ENCODE data around the gene RNF168.
"Not testable (repeated sequence)": the region's sequence is repeated elsewhere in the genome, so short reads cannot be mapped to it uniquely, and the experiment has no call there.

RNF168 gene

DNA sequence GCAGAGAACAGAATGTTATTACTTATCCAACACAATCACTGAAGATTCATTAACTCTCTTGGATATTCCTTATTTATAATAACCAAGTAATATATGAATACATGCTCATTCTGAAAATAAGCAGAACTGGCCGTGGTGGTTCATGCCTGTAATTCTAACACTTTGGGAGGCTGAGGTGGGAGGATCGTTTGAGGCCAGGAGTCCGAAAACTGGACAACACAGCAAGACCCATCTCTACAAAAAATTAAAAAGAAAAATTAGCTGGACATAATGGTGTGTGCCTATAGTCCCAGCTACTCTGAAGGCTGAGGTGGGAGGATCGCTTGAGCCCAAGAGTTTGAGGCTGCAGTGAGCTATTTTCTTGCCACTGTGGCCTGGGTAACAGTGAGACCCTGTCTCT is 25.9 kb downstream of the RNF168 start:
- DNase-seq (ENCODE audit: insufficient read length, low spot score), result no peak
- TF ChIP-seq SPI1 (IDR thresholded peaks at IDR 0.05; ENCODE audit: low read depth, low read length) (no peak), POU2F2 (IDR thresholded peaks at IDR 0.05; ENCODE audit: low read depth, low read length) (no peak), POLR2AphosphoS5 (IDR thresholded peaks at IDR 0.05; ENCODE audit: low read depth, low read length) (peak; percentile 7; the same call in 1 of the 2 replicates)
- FAIRE-seq, result no peak

DNA sequence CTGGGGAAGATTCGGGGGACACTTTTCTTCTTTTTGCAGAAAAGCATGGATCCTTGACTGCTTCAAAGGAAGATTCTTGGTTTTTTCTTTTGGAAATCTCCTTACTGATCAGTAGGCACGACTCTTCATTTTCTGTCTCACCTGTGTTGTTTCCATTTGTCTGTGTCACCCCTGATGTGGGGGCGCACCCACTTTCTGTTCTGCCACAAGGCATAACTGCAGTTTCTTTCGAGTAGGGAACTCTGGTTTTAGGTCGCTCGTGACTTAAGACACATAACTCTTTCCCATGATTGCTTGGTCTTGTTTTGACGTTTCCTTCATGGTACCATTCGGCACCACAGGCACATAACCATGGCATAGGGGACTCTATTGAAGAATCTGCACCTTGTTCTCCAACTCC is 31.3 kb downstream of the RNF168 start:
- DNase-seq (ENCODE audit: insufficient read length, low spot score) (no peak), FAIRE-seq (no peak)
- TF ChIP-seq POLR2A (IDR thresholded peaks at IDR 0.05; ENCODE audit: low read depth, low read length), result no peak
- TF ChIP-seq POLR2AphosphoS5 (IDR thresholded peaks at IDR 0.05; ENCODE audit: low read depth, low read length), result no peak
- no peak for TF ChIP-seq PAX5 (IDR thresholded peaks at IDR 0.05; ENCODE audit: insufficient read depth, low read length, severe bottlenecking)
- no peak for TF ChIP-seq TAF1 (IDR thresholded peaks at IDR 0.05; ENCODE audit: low read depth, low read length)
- TF ChIP-seq POU2F2 (IDR thresholded peaks at IDR 0.05; ENCODE audit: low read depth, low read length), result no peak
- no peak for TF ChIP-seq SPI1 (IDR thresholded peaks at IDR 0.05; ENCODE audit: low read depth, low read length)

DNA sequence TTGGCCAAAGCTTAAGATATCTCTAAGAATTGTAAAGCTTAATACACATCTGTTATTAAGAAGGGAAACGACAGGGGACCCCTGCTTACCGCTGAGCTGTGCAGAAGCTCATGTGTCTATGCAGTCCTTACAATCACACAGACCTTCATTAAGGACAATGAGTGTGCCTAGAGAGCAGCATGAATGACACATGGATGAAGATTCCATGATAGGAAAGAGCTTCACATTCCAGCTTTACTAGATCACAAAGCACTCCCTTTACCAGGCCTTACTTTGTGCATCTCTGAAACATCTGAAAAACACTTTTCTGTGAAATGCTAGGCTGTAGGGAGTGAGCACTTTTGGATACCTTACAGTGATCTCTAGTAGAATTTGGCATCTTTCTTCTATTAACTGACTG is 32.0 kb downstream of the RNF168 start:
- FAIRE-seq (no peak), DNase-seq (ENCODE audit: insufficient read length, low spot score) (no peak)
- TF ChIP-seq POLR2A (IDR thresholded peaks at IDR 0.05; ENCODE audit: low read depth, low read length) (no peak), TAF1 (IDR thresholded peaks at IDR 0.05; ENCODE audit: low read depth, low read length) (no peak), POU2F2 (IDR thresholded peaks at IDR 0.05; ENCODE audit: low read depth, low read length) (no peak), PAX5 (IDR thresholded peaks at IDR 0.05; ENCODE audit: insufficient read depth, low read length, severe bottlenecking) (no peak), SPI1 (IDR thresholded peaks at IDR 0.05; ENCODE audit: low read depth, low read length) (no peak), POLR2AphosphoS5 (IDR thresholded peaks at IDR 0.05; ENCODE audit: low read depth, low read length) (no peak)

DNA sequence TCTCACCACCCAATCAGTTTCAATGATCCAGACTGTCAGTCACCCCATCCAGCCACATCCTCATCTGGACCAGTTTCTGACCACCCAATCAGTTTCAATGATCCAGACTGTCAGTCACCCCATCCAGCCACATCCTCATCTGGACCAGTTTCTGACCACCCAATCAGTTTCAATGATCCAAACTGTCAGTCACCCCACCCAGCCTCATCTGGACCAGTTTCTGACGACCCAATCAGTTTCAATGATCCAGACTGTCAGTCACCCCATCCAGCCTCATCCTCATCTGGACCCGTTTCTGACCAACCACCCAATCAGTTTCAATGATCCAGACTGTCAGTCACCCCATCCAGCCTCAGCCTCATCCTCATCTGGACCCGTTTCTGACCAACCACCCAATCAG is 33.4 kb downstream of the RNF168 start:
- DNase-seq (ENCODE audit: insufficient read length, low spot score), result not testable (repeated sequence)
- peak; percentile 65 for FAIRE-seq

DNA sequence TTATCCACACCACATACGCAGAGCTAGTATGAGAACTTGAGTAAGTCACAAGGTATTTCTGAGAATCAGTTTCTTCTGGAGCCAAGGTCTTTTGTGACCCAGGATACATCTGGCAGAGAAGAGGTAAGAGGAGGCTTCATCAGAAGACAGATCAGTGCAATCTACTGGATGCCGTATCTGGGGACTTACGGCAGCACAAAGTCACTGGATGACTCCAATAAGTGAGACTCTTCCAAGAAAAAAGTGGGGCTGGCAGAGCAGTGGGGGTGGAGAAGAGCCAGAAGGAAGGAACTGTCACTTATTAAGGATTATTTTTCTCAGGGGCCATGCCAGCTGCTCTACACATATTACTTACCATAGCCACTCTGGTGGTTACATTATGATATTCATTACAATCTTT is 39.8 kb downstream of the RNF168 start:
- TF ChIP-seq TAF1 (IDR thresholded peaks at IDR 0.05; ENCODE audit: low read depth, low read length) (no peak), POU2F2 (IDR thresholded peaks at IDR 0.05; ENCODE audit: low read depth, low read length) (no peak), PAX5 (IDR thresholded peaks at IDR 0.05; ENCODE audit: insufficient read depth, low read length, severe bottlenecking) (no peak), SPI1 (IDR thresholded peaks at IDR 0.05; ENCODE audit: low read depth, low read length) (no peak)
- DNase-seq (ENCODE audit: insufficient read length, low spot score) (no peak), FAIRE-seq (no peak)

DNA sequence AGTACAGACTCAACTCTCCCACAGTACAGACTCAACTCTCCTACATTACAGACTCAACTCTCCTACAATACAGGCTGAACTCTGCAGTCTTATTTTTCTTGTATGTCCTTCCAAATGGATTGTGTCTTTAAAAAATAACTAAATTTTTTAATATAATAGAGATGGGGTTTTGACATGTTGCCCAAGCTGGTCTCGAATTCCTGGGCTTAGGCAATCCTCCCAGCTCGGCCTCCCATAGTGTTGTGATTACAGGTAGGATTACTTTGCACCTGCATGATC is 40.2 kb downstream of the RNF168 start:
- FAIRE-seq (no peak), DNase-seq (ENCODE audit: insufficient read length, low spot score) (no peak)
- TF ChIP-seq PAX5 (IDR thresholded peaks at IDR 0.05; ENCODE audit: insufficient read depth, low read length, severe bottlenecking) (no peak), TAF1 (IDR thresholded peaks at IDR 0.05; ENCODE audit: low read depth, low read length) (no peak), POLR2AphosphoS5 (IDR thresholded peaks at IDR 0.05; ENCODE audit: low read depth, low read length) (no peak), SPI1 (IDR thresholded peaks at IDR 0.05; ENCODE audit: low read depth, low read length) (no peak), POU2F2 (IDR thresholded peaks at IDR 0.05; ENCODE audit: low read depth, low read length) (no peak)

DNA sequence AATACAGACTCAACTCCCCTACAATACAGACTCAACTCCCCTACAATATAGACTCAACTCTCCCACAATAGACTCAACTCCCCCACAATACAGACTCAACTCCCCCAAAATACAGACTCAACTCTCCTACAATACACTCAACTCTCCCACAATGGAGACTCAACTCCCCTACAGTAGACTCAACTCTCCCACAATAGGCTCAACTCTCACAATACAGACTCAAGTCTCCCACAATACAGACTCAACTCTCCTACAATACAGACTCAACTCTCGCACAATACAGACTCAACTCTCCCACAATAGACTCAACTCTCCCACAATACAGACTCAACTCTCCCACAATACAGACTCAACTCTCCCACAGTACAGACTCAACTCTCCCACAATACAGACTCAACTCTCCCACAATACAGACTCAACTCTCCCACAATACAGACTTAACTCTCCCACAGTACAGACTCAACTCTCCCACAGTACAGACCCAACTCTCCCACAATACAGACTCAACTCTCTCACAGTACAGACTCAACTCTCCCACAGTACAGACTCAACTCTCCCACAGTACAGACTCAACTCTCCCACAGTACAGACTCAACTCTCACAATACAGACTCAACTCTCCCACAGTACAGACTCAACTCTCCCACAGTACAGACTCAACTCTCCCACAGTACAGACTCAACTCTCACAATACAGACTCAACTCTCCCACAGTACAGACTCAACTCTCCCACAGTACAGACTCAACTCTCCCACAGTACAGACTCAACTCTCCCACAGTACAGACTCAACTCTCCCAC is 40.7 kb downstream of the RNF168 start:
- peak; percentile 91 for FAIRE-seq
- DNase-seq (ENCODE audit: insufficient read length, low spot score), result not testable (repeated sequence)

DNA sequence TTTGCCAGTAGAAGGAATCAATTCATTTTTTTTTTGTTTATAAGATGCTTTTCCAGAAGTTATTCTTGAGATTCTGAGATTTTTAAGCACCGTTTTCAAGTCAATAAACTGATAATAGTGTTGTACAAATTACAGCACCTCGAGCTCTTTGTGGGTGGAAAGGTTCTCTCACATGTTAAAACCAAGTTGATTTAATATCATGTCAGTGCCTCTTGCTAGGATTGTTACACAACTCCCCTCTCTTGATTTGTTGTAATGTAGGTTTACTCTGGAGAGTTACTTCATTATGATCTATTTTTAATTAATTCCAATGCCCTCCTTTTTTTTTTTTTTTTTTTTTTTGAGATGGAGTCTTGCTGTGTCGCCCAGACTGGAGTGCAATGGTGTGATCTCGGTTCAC is 45.5 kb downstream of the RNF168 start:
- TF ChIP-seq POLR2AphosphoS5 (IDR thresholded peaks at IDR 0.05; ENCODE audit: low read depth, low read length), result no peak
- no peak for TF ChIP-seq POLR2A (IDR thresholded peaks at IDR 0.05; ENCODE audit: low read depth, low read length)
- no peak for TF ChIP-seq SPI1 (IDR thresholded peaks at IDR 0.05; ENCODE audit: low read depth, low read length)
- no peak for TF ChIP-seq POU2F2 (IDR thresholded peaks at IDR 0.05; ENCODE audit: low read depth, low read length)
- TF ChIP-seq TAF1 (IDR thresholded peaks at IDR 0.05; ENCODE audit: low read depth, low read length), result no peak
- TF ChIP-seq PAX5 (IDR thresholded peaks at IDR 0.05; ENCODE audit: insufficient read depth, low read length, severe bottlenecking), result no peak
- DNase-seq (ENCODE audit: insufficient read length, low spot score) (no peak), FAIRE-seq (no peak)

DNA sequence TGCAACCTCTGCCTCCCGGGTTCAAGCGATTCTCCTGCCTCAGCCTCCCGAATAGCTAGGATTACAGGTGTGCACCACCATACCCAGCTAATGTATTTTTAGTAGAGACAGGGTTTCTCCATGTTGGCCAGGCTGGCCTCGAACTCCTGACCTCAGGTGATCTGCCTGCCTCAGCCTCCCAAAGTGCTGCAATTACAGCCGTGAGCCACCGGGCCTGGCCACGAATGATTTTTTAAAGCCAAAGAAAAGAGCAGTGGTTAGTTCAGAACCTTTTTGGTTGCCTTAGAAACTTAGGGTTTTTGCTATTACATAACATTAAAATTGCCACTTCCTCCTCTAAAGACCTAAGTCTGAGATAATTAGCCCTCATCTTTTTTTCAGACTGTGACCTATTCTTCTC is 46.1 kb downstream of the RNF168 start:
- TF ChIP-seq SPI1 (IDR thresholded peaks at IDR 0.05; ENCODE audit: low read depth, low read length), result peak; percentile 77
- FAIRE-seq; DNase-seq (ENCODE audit: insufficient read length, low spot score): not testable (repeated sequence)

DNA sequence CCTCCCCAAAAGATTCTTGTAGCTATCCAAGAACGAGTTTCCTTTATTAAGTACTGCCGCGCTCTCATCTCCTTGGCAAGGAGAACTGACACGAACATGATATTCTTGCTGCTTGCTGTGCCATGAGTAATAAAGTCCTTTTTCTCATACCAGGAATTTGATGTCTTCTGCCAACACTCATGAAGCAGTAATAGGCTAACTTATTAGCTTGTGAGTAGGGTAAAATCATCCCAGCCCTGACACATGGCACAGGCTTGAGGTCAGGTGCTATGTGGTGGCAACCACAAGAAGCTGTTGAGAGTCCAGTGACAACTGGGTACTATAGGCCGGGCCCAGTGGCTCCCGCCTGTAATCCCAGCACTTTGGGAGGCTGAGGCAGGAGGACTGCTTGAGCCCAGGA is 48.6 kb downstream of the RNF168 start:
- no peak for DNase-seq (ENCODE audit: insufficient read length, low spot score)
- TF ChIP-seq TAF1 (IDR thresholded peaks at IDR 0.05; ENCODE audit: low read depth, low read length), result no peak

DNA sequence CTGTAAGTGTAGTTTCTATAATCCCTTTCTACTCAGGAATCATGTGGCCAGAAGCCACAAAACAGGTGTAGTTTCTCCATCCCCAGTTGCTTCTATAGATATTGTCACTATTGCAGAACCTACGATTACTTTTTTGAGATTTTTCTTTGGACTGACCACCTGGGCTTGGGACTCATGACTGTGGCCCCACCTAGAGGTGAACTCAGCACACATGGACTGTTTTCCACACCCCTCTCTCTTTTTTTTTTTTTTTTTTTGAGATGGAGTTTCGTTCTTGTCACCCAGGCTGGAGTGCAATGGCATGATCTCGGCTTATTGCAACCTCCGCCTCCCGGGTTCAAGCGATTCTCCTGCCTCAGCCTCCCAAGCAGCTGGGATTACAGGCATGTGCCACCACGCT is 58.2 kb downstream of the RNF168 start:
- not testable (repeated sequence) for DNase-seq (ENCODE audit: insufficient read length, low spot score); FAIRE-seq

More for the DNA sequence above, 48.6 kb downstream of the RNF168 start:
- FAIRE-seq, result no peak

DNA sequence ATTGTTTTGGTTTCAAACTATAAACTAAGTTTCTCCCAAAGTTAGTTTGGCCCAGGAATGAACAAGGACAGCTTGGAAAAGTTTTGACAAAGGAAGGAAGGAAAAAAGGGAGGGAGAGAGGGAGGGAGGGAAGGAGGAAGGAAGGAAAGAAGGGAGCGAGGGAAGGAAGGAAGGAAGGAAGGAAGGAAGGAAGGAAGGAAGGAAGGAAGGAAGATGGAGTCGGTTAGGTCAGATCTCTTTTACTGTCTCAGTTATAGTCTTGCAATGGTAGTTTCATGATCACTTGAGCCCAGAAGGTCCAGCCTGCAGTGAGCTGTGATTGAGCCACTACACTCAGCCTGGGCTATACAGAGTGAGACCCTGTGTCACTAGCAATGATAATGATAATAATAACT is 59.1 kb downstream of the RNF168 start:
- DNase-seq (ENCODE audit: insufficient read length, low spot score), result no peak
- no peak for FAIRE-seq
- TF ChIP-seq POU2F2 (IDR thresholded peaks at IDR 0.05; ENCODE audit: low read depth, low read length) (no peak), POLR2A (IDR thresholded peaks at IDR 0.05; ENCODE audit: low read depth, low read length) (no peak), POLR2AphosphoS5 (IDR thresholded peaks at IDR 0.05; ENCODE audit: low read depth, low read length) (no peak), TAF1 (IDR thresholded peaks at IDR 0.05; ENCODE audit: low read depth, low read length) (no peak), SPI1 (IDR thresholded peaks at IDR 0.05; ENCODE audit: low read depth, low read length) (no peak), PAX5 (IDR thresholded peaks at IDR 0.05; ENCODE audit: insufficient read depth, low read length, severe bottlenecking) (no peak)
